ENCODE measurements around the gene KCNIP1.

DNA sequence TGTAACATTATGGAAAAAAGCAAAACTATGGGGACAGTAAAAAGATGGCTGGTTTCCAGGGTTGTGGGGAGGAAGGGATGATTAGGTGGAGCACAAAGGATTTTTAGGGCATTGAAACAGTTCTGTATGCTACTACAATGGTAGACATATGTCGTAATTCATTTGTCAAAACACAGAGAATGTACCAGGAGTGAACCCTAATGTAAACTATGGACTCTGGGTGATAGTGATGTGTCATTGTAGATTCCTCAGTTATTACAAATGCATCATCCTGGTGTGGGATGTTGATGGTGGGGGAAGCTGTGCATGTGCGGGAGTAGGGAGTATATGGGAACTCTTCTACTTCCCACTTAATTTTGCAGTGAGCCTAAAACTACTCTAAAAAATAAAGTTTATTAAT is 144.7 kb downstream of the KCNIP1 start:
- TF ChIP-seq TAF1 (IDR thresholded peaks at IDR 0.05; ENCODE audit: low read depth) (no peak), YY1 (IDR thresholded peaks at IDR 0.05; ENCODE audit: low read depth) (no peak), EGR1 (IDR thresholded peaks at IDR 0.05) (no peak), CEBPB (IDR thresholded peaks at IDR 0.05) (no peak)

All from Ishikawa (cell line).